ENCODE results near the gene OR52E4. TPM values are rescaled to one million over a fixed set of nuclear protein-coding genes. Genes with fewer than 3 reads are reported as not detected.

The OR52E4 gene
- not detected in 2 replicates for total RNA-seq

GRCh38 chr11:5880329-5880728 is at the start of gene OR52E4:
Gene OR52E4 (plus strand): TSS chr11:5880629. CDS start chr11:5884293, 3,664 bp downstream.

GRCh38 chr11:5841797-5842196 is 38.6 kb upstream of the OR52E4 start, which contains the start of gene OR52E6:
Gene OR52E6 (minus strand): TSS chr11:5841897. CDS start chr11:5841897, 0 bp downstream.

GRCh38 chr11:5857590-5857989 is 22.8 kb upstream of the OR52E4 start, which contains the start of gene OR52E8:
Gene OR52E8 (minus strand): TSS chr11:5857690. CDS start chr11:5857690, 0 bp downstream.

GRCh38 chr11:5892908-5893307 is 12.5 kb downstream of the OR52E4 start, which contains the start of gene OR52E5:
Gene OR52E5 (plus strand): TSS chr11:5893208. CDS start chr11:5900777, 7,569 bp downstream.

Other genes starting within 250 kb of the OR52E4 start
- gene TRIM5, start 195.6 kb upstream of the OR52E4 start, total RNA-seq, result 32.2 and 39.0 TPM in 2 replicates
- gene TRIM22, start 190.8 kb upstream of the OR52E4 start, total RNA-seq, result 24.5 and 58.8 TPM in 2 replicates
- gene OR56B1, start 144.2 kb upstream of the OR52E4 start, total RNA-seq, result not detected in 2 replicates
- not detected in 2 replicates for gene OR52N4, start 126.4 kb upstream of the OR52E4 start, total RNA-seq
- gene OR52N5, start 97.3 kb upstream of the OR52E4 start, total RNA-seq, result not detected in 2 replicates
- gene OR52N1, start 89.4 kb upstream of the OR52E4 start, total RNA-seq, result not detected in 2 replicates
- not detected in 2 replicates for gene OR52N2, start 71.7 kb upstream of the OR52E4 start, total RNA-seq
- not detected in 2 replicates for gene OR52E6, start 38.7 kb upstream of the OR52E4 start, total RNA-seq
- gene OR52E8, start 22.9 kb upstream of the OR52E4 start, total RNA-seq, result not detected in 2 replicates
- not detected in 2 replicates for gene OR52E5, start 12.6 kb downstream of the OR52E4 start, total RNA-seq
- gene OR56A3, start 61.6 kb downstream of the OR52E4 start, total RNA-seq, result not detected in 2 replicates
- not detected in 2 replicates for gene OR56A5, start 87.9 kb downstream of the OR52E4 start, total RNA-seq
- gene OR52L1, start 106.4 kb downstream of the OR52E4 start, total RNA-seq, result not detected in 2 replicates
- not detected in 2 replicates for gene OR56A4, start 126.3 kb downstream of the OR52E4 start, total RNA-seq
- gene OR56A1, start 150.1 kb downstream of the OR52E4 start, total RNA-seq, result not detected in 2 replicates
- gene OR56B4, start 227.1 kb downstream of the OR52E4 start, total RNA-seq, result not detected in 2 replicates

All from tracheal epithelial cell (primary cell).